Measurements from ENCODE around the gene TCF7L2.

Gene TCF7L2

GRCh38 chr10:112986544-112987190 is 36.6 kb downstream of the TCF7L2 start:
- TF ChIP-seq CTCF (IDR thresholded peaks at IDR 0.05; ENCODE audit: extremely low read depth, insufficient read depth, missing control alignments), result no peak
- in situ Hi-C loops (cut with MboI; ENCODE audit: low pct_unique_long_range_greater_than_20kb, low sequenced_read_pairs, unreplicated experiment), result no loop called here
- DNase-seq (ENCODE audit: low spot score), result no peak

DNA sequence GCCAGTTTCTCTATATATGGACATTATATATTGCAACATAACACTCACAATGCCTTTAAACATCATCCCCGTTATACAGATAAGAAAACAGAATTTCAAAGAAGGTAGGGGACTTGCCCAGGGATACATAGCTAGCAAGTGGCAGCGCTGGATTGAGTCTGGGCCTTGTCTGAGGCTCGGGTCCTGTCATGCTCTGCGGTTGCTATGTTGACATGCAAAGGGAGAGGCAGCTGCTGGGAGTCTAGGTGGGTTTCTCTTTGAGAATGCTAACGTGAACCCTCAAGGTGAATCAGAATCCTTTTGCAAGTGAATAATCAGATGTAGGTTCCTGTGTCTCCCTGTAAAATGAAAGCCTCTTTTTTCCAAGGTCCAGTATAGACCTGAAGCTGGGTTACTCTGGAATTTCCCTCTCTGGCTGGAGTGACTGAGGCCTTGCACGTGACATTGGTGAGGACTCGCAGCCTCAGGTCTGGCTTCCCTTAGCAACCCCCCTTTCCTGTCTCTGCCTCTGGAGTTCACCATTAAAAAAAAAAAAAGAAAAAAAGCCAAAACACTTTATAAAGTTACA is 38.9 kb downstream of the TCF7L2 start:
- no peak for TF ChIP-seq CTCF (IDR thresholded peaks at IDR 0.05; ENCODE audit: extremely low read depth, insufficient read depth, missing control alignments)
- in situ Hi-C loops (cut with MboI; ENCODE audit: low pct_unique_long_range_greater_than_20kb, low sequenced_read_pairs, unreplicated experiment), result no loop called here
- no peak for DNase-seq (ENCODE audit: low spot score)

DNA sequence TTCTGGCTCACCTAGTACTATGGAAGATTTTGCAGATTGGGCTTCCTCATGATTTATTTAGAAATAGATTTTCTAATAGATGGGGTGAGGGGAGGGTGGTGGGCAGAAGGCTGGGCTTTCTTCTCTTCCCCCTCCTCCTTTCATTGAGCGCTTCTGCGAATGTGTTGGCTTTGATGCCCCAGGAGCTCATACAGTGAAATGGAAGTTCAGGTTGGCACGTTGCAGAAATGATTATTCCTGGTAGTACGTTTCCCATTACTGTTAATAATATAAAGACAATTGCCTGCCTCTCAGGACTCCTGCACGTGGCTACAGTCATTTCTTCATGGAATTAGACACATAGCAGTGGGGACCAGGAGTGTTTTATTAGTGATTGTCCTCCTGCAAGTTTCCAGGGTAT is 39.8 kb downstream of the TCF7L2 start:
- no peak for DNase-seq (ENCODE audit: low spot score)
- in situ Hi-C loops (cut with MboI; ENCODE audit: low pct_unique_long_range_greater_than_20kb, low sequenced_read_pairs, unreplicated experiment), result no loop called here
- TF ChIP-seq CTCF (IDR thresholded peaks at IDR 0.05; ENCODE audit: extremely low read depth, insufficient read depth, missing control alignments), result no peak

- DNase-seq (ENCODE audit: low spot score), result no peak
- in situ Hi-C loops (cut with MboI; ENCODE audit: low pct_unique_long_range_greater_than_20kb, low sequenced_read_pairs, unreplicated experiment), result no loop called here
- TF ChIP-seq CTCF (IDR thresholded peaks at IDR 0.05; ENCODE audit: extremely low read depth, insufficient read depth, missing control alignments), result no peak
These were observed 40.2 kb downstream of the TCF7L2 start for GRCh38 chr10:112990271-112990670.

DNA sequence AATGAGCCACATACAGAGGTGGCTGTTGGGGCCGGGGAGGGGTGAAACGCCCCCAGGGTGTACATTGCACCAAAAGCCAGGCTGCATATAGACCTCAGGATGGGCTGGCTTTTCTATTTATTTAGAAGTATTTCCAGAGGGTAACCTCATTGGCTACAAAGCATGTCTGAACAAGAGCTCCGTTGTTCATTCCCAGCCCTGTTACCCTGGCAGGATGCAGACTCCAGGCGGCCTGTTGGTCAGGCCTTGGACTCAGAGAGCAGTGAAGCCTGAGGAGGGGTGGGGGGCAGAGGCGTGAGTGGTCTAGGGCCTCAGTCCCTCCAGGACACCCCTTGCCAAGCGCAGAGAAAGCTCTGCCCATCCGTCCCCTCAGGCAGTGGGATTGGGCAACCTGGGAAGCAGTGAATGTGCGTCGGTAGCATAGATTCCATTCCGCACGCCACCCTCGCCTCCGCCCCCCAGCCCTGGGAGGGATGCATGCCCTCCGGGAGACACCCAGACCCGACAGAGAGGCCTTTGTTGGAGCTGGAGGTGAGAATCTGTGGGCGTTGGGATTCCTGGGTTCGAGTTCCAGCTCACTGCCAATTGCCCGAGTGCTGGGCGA is 41.9 kb downstream of the TCF7L2 start:
- in situ Hi-C loops (cut with MboI; ENCODE audit: low pct_unique_long_range_greater_than_20kb, low sequenced_read_pairs, unreplicated experiment), result no loop called here
- no peak for DNase-seq (ENCODE audit: low spot score)
- TF ChIP-seq CTCF (IDR thresholded peaks at IDR 0.05; ENCODE audit: extremely low read depth, insufficient read depth, missing control alignments), result no peak

GRCh38 chr10:112996462-112996861 is 46.4 kb downstream of the TCF7L2 start:
- in situ Hi-C loops (cut with MboI; ENCODE audit: low pct_unique_long_range_greater_than_20kb, low sequenced_read_pairs, unreplicated experiment), result no loop called here
- TF ChIP-seq CTCF (IDR thresholded peaks at IDR 0.05; ENCODE audit: extremely low read depth, insufficient read depth, missing control alignments), result no peak
- no peak for DNase-seq (ENCODE audit: low spot score)

Data from GM13977 (cell line).